Measurements from ENCODE around the gene CATSPERE. TPM values are rescaled to one million over a fixed set of nuclear protein-coding genes. Genes with fewer than 3 reads are reported as not detected.

Gene CATSPERE
- total and polyA plus RNA-seq, 10 of the 15 experiments (the other 5 are each of a cell fraction or from before 2014, with no cell fraction given), result 0.04 to 0.24 (median 0.17) TPM; not detected in 3

- ATAC-seq, result no peak
- Histone ChIP-seq H3K4me3 (no peak overlapping the region), H3K9ac (ENCODE audit: control insufficient read depth, insufficient read depth, low read length) (no peak overlapping the region), H3K9me3 (replicated peaks; ENCODE audit: control insufficient read depth, insufficient read depth, low read length) (no peaks in the 10 kb centered on the region), H4K20me1 (ENCODE audit: control insufficient read depth, insufficient read depth) (no peaks in the 10 kb centered on the region), H3K36me3 (ENCODE audit: control insufficient read depth in 2 of 2, insufficient read depth in 2 of 2, low read length in 1 of 2) (no peaks in the 10 kb centered on the region), H3K4me2 (ENCODE audit: control insufficient read depth, insufficient read depth) (no peak overlapping the region), H3K27ac (ENCODE audit: control insufficient read depth, insufficient read depth) (no peak overlapping the region), H2AFZ (ENCODE audit: control insufficient read depth, low read depth, low read length) (no peak overlapping the region), H3K27me3 (replicated peaks in 1 of 2; ENCODE audit: control insufficient read depth in 2 of 2, insufficient read depth in 2 of 2, low read length in 1 of 2) (no peaks in the 10 kb centered on the region), H3K79me2 (ENCODE audit: control insufficient read depth, insufficient read depth, low read length) (no peaks in the 10 kb centered on the region), H3K4me1 (ENCODE audit: control insufficient read depth, insufficient read depth, low read length) (no peaks in the 10 kb centered on the region)
- DNase-seq (ENCODE audit: low read depth, low spot score), result no peak
- 98% methylated on average over 2 of the region's 2 CpGs for WGBS (ENCODE audit: insufficient coverage, insufficient replicate concordance, low lambda C conversion rate, missing lambda C conversion rate)
- BruUV-seq (replicated peaks), result no TSS peak
- intact Hi-C loops (cut with micrococcal nuclease; ENCODE audit: unreplicated experiment), result no loop called here
- FAIRE-seq, result no peak
- in situ Hi-C loops (cut with MboI), result no loop called here
- CTCF ChIA-PET, result interaction anchor here (0.8 kb wide), 1 partner anchor 33 kb away, joined by 3 read pairs; no protein-coding TSS in a partner anchor
- TF ChIP-seq NR2C1 (IDR thresholded peaks at IDR 0.05) (no peak), RB1 (IDR thresholded peaks at IDR 0.05; ENCODE audit: borderline replicate concordance) (no peak), PRDM15 (CRISPR knock-in tag; IDR thresholded peaks at IDR 0.05) (no peak), SREBF2 (IDR thresholded peaks at IDR 0.05; ENCODE audit: low read length) (no peak), ETV6 (conservative IDR thresholded peaks at IDR 0.05 in 1 of 2, IDR thresholded peaks at IDR 0.05 in 1 of 2; ENCODE audit: borderline replicate concordance in 1 of 2, low read depth in 1 of 2) (no peak), BACH1 (IDR thresholded peaks at IDR 0.05; ENCODE audit: borderline replicate concordance) (no peak), CREB1 (IDR thresholded peaks at IDR 0.05; ENCODE audit: low read depth) (no peak), USF1 (IDR thresholded peaks at IDR 0.05; ENCODE audit: borderline replicate concordance, extremely low read length, insufficient read depth, low read depth, low read length) (no peak), SMARCA5 (IDR thresholded peaks at IDR 0.05) (no peak), SMC3 (IDR thresholded peaks at IDR 0.05; ENCODE audit: borderline replicate concordance, low read length) (no peak)
- POLR2A ChIA-PET, result no interaction called here
- RAD21 ChIA-PET (ENCODE audit: unreplicated experiment), result no interaction called here
- SMC1A ChIA-PET (ENCODE audit: uncharacterized antibody, unreplicated experiment), result interaction anchor here (1.1 kb wide), 1 partner anchor 13 kb away, joined by 4 read pairs; no protein-coding TSS in a partner anchor
Observed at GRCh38 chr1:244675167-244675566, 214.1 kb downstream of the CATSPERE start.

Measured in GM12878 (cell line).